HG03108 (cell line): ENCODE measurements around the gene TRAF3IP1.

ENCODE experiments used
- ATAC-seq: cut with Tn5 transposase; IDR thresholded peaks from one replicate; pipeline ENCODE4 v1.9.1; 2021; ENCODE audit warnings: moderate library complexity; ENCODE audit not compliant: unreplicated experiment

The TRAF3IP1 gene

GRCh38 chr2:238286987-238287736 lies 33.2 kb upstream of the TRAF3IP1 start:
- no peak for ATAC-seq

GRCh38 chr2:238287737-238288649 lies 32.3 kb upstream of the TRAF3IP1 start, which contains the start of gene PER2:
Gene PER2 (minus strand): TSS chr2:238288610. CDS start chr2:238277936, 10,674 bp downstream.
- ATAC-seq: peak; percentile 21

- ATAC-seq: peak; percentile 89
Measured at GRCh38 chr2:238288650-238289573, 31.4 kb upstream of the TRAF3IP1 start.

GRCh38 chr2:238289574-238289973 lies 30.7 kb upstream of the TRAF3IP1 start:
- ATAC-seq: no peak

- ATAC-seq: no peak
Measured at GRCh38 chr2:238290091-238290509, 30.2 kb upstream of the TRAF3IP1 start.

GRCh38 chr2:238290715-238291549 lies 29.4 kb upstream of the TRAF3IP1 start:
- no peak for ATAC-seq

- ATAC-seq: no peak
Measured at GRCh38 chr2:238291550-238292281, 28.6 kb upstream of the TRAF3IP1 start.

GRCh38 chr2:238294046-238294392 lies 26.3 kb upstream of the TRAF3IP1 start:
- no peak for ATAC-seq

GRCh38 chr2:238294393-238295143 lies 25.8 kb upstream of the TRAF3IP1 start:
- no peak for ATAC-seq

GRCh38 chr2:238295144-238296112 lies 24.9 kb upstream of the TRAF3IP1 start:
- ATAC-seq: no peak

- no peak for ATAC-seq
Measured at GRCh38 chr2:238296638-238297457, 23.5 kb upstream of the TRAF3IP1 start.

- ATAC-seq: no peak
Measured at GRCh38 chr2:238299803-238300202, 20.5 kb upstream of the TRAF3IP1 start.

GRCh38 chr2:238302087-238302486 lies 18.2 kb upstream of the TRAF3IP1 start:
- ATAC-seq: no peak

- ATAC-seq: no peak
Measured at GRCh38 chr2:238302751-238303150, 17.6 kb upstream of the TRAF3IP1 start.

- ATAC-seq: no peak
Measured at GRCh38 chr2:238304116-238304515, 16.2 kb upstream of the TRAF3IP1 start.

- no peak for ATAC-seq
Measured at GRCh38 chr2:238305092-238305862, 15.0 kb upstream of the TRAF3IP1 start.
